HG03135 (cell line): Measurements from ENCODE around the gene PHF21A.
"Not testable (repeated sequence)": the region's sequence is repeated elsewhere in the genome, so short reads cannot be mapped to it uniquely, and the experiment has no call there.

Experiments
- ATAC-seq: cut with Tn5 transposase; IDR thresholded peaks from one replicate; pipeline ENCODE4 v1.9.1; 2021; ENCODE audit warnings: mild to moderate bottlenecking, moderate library complexity; ENCODE audit not compliant: unreplicated experiment

Gene PHF21A

DNA sequence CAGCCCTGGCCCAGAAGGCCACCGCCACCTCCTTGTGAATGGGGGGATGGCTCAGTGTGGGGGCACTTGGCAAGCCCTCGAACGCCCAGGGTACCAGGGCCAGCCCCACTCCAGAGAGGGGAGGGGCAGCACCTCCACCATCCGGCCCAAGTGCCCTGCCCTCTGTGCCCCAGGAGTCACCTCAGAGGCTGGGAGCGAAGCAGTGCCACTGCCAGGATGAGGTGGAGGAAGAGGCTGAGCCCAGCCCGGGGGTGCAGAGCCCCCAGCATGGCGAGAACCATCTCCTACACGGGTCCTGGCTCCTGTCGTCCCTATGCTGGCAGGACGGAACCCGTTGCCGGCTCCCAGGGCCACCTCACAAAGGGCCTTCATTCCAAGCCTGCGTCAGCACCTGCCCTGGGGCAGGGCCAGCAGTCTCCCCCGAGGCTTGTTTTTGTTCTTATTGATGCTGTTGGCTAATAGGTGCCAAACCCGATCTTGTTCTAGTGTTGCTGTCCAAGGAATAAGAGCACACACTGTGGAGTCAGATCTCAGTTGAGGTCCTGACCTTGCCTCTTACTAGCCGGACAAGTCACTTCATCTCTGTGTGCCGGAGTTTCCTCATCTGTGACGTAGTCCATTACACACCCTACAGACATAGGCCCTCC, 214.2 kb downstream of the PHF21A start, which contains the start of gene FREY1:
FREY1 (minus strand) TSS at position 307 of the 647 bp plus-strand sequence; CDS start at position 281, 26 bp downstream.
- ATAC-seq, result no peak

DNA sequence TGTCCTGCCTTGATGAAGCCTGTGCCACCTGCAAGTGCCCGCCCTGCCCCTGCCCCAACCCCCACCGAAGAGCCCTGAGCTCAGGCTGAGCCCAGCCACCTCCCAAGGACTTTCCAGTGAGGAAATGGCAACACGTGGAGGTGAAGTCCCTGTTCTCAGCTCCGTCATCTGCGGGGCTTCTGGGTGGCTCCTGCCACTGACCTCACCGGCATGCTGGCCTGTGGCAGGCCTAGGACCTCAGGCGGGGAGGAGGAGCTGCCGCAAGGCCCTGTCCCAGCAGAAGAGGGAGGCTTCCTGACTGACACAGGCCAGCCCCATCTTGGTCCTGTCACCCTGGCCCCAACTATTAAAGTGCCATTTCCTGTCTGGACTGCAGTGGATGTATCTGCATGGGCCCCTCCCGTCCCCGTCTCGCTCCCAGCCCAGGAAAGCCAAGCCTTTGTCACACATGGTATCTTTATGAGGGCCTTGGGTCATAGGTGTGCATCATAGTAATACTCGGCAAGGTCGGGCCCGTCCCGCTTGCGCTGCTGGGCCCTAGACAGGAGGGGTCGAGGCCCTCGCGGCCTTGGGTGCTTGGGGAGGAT, 215.1 kb downstream of the PHF21A start:
- ATAC-seq, result no peak

DNA sequence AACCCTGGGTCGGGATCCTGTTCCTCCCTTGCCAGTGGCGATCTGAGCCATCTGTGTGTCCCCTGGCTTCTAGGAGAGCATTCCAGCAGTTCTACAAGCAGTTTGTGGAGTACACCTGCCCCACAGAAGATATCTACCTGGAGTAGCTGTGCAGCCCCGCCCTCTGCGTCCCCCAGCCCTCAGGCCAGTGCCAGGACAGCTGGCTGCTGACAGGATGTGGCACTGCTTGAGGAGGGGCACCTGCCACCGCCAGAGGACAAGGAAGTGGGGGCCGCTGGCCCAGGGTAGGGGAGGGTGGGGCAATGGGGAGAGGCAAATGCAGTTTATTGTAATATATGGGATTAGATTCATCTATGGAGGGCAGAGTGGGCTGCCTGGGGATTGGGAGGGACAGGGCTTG, 215.7 kb downstream of the PHF21A start:
- ATAC-seq, result not testable (repeated sequence)

DNA sequence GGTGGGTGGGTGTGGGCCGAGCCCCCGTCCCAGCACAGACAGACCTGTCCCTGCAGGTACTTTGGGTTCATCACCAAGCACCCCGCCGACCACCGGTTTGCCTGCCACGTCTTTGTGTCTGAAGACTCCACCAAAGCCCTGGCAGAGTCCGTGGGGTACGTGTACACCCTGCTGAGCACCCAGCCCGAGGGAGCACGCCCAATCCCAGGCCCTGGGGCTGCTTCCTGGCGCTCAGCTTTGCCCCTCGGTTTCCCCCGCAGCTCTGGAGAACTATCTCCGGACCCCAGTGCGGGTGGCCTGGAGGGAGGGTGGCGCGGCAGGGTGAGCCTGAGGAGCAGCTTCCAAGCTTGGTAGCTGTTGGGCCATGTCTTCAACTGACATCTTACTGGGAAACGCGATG, 216.2 kb downstream of the PHF21A start:
- no peak for ATAC-seq

DNA sequence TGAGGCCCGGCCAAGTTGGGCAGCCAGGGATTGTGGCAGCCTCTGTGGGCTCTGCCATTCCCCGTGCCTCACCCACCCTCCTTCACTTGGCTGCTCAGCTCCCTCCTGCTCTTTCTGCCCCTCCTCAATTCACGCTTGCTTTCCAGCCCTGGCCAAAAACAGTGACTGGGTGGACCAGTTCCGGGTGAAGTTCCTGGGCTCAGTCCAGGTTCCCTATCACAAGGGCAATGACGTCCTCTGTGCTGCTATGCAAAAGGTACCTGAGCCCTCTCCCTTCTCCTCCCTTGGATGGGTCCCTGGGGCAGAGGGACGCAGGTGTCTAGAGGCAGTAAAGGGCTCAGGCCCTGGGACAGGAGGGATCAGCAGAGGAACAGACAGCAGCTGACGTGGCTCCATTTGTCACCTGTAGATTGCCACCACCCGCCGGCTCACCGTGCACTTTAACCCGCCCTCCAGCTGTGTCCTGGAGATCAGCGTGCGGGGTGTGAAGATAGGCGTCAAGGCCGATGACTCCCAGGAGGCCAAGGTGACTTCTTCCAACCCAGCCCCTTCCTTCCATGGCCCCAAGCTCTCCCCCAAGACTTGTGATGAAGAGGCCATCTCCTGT, 216.8 kb downstream of the PHF21A start:
- no peak for ATAC-seq

DNA sequence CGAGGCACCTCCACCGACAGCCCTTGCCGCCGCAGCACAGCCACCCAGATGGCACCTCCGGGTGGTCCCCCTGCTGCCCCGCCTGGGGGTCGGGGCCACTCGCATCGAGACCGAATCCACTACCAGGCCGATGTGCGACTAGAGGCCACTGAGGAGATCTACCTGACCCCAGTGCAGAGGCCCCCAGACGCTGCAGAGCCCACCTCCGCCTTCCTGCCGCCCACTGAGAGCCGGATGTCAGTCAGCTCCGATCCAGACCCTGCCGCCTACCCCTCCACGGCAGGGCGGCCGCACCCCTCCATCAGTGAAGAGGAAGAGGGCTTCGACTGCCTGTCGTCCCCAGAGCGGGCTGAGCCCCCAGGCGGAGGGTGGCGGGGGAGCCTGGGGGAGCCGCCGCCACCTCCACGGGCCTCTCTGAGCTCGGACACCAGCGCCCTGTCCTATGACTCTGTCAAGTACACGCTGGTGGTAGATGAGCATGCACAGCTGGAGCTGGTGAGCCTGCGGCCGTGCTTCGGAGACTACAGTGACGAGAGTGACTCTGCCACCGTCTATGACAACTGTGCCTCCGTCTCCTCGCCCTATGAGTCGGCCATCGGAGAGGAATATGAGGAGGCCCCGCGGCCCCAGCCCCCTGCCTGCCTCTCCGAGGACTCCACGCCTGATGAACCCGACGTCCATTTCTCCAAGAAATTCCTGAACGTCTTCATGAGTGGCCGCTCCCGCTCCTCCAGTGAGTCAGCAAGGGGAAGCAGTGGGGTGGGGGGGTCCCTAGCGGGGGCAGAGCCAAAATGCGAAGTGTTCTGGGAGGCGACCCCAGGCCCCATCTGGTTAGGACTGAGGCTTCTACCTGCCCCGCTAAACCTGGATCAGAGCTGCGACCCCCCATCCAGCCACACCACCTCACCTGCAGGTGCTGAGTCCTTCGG, 218.5 kb downstream of the PHF21A start:
- ATAC-seq, result no peak

DNA sequence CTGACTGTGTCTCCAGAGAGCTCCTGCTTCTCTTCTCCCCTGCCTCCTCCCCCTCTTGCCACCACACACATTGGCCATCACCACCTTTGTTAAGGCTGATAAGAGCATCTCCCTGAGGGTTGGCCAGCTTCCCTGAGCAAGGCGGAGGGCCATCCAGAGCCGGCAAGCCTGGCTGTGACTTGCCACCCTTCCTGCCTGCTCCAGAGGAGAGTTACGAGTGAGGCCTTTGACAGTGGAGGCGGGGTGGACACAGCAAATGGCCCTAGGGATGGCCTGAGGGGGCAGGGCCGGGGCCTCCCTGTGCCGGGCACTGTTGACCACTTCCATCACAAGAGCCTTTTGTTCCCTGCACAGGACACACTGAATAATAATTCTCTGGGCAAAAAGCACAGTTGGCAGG, 219.6 kb downstream of the PHF21A start:
- no peak for ATAC-seq

DNA sequence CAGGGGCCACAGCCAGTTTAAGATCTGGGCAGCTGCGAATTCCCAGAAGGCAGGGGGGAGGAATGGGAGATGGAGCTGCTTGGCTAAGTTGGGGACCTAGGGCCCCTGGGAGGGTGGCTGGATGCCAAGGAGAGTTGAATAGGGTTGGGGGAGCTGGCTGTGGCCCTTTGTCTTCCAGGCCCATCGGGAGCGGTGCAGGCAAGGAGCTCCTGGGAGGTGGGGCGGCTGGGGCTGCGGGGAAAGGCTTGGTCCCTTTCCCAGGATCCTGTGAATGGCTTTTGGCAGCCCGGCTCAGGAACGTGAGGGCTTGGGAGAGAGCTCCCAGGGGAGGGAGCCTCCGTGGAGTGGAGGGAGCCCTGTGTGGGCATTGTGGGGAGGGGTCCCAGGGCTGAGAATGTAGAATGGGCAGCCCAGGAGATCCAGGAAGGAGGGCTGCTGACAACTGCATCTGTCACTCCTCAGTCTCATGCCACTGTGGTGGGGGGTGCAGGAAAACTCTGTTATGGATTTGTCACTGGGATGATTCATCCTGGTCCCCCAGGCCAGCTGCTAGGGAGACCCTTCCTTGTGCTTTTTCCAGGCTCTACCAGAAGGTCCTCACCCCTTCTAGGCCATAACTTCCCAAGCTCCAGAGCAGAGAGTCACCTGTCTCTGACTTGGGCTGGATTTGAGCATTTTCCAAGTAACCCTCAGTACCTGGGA, 220.2 kb downstream of the PHF21A start:
- ATAC-seq, result no peak

DNA sequence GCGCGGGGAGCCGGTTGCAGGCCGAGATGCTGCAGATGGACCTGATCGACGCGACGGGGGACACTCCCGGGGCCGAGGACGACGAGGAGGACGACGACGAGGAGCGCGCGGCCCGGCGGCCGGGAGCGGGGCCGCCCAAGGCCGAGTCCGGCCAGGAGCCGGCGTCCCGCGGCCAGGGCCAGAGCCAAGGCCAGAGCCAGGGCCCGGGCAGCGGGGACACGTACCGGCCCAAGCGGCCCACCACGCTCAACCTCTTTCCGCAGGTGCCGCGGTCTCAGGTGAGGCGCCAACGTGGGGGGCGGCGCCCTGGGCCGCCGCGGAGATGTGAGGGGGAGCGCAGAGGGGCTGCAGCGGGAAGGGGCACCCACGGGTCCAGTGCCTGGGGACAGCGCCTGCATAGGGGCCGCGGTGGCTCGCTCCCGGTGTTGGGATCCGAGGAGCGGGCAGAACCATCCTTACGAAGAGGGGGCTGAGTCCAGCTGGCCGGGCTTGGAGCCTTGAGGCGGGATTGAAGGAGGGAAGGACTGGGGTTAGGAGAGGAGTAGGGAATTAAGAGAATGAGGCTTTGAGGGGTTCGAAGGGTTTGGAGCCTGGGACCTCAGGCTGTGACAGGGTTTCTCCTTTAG, 221.0 kb downstream of the PHF21A start:
- ATAC-seq, result not testable (repeated sequence)

DNA sequence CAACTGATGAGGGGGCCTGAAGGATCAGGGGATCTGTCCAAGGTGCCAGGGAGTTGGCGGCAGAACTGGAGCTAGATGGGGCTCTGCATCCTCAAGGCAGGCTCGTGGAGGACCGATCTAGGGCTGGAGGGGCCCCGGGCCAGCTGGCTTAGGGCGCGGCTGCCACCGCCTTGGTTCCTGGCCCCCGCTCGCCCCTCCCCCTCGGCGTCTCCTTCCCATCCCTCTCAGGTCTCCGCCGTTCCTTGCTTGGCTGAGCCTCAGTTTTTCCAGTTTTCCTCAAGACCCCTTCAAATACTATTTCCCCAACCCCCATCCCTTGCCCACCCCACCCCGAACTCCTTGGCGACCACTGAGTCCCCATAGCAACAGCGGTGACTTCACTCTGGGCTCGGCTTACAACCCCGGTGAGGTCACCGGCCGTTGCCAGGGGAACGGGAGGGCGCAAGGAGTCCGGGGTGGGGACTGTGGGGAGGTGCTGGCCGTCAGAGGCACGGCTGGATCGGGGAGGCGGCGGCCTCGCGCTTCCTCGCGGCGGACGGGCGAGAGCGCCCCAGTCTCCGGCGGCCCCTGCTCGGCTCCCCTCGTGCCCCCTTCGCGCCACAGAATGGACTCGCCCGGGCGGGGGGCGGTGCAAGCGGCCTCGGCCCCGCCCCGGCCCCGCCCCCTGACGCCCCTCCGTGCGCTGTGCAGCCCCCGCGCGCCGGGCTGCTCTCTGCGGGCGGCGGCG, 221.6 kb downstream of the PHF21A start:
- peak; percentile 56 for ATAC-seq

DNA sequence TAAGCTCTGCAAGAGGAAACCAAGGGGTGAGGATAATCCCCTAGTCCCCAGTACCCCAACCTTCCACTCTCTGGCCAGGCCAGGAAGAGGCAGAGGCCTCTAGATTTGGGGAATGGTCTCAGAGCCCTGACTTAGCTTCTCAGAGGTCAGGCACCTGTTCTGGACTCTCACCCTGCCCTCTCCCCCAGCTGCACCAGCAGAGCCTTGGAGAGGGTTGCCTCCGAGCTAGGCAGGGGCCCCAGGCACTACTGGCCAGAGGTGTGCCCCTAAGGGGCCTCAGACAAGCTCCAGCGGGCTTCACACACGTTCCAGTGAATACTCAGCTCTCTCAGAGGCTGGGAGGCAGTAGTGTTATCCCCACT, 222.2 kb downstream of the PHF21A start:
- ATAC-seq, result no peak

DNA sequence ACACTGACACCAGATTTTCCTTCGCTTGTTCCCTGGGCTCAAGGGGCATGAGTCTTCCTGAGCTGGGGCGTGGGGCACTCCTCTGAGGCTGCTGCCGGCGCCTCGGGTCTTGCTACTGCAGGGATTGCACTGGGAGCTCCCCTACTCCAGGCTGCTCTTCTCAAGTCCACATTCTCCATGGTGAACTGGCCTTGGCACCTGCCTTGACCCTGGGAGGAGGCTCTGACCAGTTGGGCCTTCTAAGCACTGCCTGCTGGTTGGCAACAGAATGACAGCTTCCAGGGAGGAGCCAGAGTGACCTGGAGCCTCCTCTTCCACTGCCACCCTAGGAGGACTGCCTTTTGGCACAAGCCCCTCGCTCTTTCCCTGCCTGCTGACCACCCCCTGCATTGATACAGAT, 223.7 kb downstream of the PHF21A start:
- ATAC-seq, result no peak

DNA sequence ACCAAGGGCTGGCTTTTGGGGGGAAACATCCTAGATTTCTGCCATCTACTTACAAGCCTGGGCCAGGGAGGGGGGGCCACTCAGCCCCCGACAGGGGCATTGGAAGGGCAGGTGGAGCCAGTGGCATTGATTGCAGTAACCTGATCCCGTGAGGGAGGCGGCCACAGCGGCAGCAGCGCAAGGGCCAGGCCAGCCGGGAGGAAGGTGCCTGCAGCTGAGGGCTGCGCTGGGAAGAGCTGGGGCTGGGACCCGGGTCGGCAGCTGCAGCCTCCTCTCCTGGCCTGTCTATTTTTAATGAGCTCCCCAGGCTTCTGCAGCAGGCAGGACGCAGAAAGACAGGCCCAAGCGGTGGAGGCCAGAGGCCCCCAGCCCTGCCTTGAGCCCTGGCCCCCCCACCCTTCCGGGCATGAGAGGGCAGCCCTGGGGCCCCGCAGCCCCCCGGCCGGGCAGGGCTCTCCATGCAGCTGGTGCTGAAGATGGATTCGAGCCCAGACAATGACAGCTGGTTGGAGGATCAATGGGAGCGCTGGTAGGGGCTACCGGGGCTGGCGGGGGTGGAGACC, 224.8 kb downstream of the PHF21A start:
- ATAC-seq, result no peak

DNA sequence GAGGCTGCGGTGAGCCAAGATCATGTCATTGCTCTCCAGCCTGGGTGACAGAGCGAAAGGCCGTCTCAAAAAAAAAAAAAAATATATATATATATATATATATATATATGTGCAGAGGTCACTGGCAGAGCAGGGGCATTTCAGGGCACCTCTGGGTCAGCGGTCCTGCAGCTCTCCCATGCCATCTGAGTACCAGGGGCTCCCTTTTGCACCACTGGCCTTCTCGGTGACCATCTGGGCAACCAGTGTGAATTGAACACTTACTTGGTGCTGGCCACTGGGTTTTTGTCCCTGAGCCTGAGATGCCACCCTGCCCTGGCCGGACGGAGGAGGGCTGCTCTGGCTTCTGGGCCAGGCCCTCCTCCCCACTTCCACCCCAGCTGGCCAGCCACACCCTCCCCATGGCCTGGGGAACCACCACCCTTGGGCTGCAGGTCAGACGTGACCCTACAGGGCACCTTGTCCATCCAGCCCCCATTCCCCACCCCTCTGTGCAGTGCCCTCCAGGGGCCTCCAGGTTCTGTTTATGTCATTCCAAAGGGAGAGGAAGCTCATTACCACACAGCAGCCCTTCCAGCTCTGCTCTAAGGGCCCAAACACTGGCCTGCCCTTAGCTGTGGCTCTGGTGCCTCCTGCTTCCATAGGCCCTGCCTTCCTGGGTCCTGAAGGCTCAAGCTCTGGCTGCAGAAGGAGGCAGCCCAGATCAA, 225.5 kb downstream of the PHF21A start:
- no peak for ATAC-seq

DNA sequence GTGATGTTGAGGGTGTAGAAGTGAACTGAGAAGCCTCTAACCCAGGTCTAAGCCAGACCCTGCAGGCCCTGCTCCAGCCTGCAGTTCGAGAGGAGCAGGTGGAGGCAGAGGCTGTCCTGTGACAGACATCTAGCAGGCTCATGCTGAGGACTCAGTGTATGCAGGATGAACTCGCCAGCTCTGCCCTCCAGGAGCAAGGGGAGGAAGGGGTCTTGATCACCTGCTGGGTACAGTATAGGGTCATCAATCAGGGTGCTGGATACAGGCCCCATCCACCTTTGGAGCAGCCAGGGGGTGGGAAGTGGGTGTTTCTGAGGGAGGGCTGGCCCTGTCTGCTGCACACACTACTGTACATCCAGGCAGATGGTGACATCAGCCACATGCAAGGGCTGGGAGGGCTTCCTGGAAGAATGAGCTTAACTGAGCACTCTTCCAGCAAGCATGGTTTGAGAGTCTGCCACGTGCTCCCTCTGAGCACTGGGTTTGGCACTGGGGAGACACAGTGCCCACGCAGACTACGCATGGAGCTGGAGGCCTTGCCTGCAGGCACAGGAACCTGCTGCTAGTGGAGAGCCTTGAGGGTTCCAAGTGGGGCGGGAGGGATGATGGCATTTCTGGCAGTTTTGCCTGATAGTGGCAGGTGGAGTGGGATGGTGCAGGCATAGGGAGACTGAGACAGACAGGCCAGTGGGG, 226.6 kb downstream of the PHF21A start:
- ATAC-seq, result no peak

DNA sequence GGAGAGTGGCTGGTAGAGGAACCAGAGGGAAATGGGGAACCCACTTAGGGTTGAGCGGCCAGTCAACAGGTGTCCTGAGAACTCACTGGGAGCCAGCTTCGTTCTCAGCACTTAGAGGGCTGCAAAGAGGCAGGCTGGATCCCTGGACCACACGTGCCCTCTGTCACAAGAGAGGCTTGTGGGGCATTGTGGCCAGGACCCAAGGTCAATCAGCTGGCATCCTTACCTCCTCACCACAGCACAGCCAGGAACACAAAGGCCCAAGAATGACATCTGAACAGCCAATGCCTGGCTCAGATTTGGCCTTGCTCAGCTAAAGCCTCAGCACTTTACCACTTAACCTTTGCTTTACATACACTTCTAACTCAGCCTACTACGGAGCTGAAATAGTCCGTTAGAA, 228.4 kb downstream of the PHF21A start:
- ATAC-seq, result no peak

DNA sequence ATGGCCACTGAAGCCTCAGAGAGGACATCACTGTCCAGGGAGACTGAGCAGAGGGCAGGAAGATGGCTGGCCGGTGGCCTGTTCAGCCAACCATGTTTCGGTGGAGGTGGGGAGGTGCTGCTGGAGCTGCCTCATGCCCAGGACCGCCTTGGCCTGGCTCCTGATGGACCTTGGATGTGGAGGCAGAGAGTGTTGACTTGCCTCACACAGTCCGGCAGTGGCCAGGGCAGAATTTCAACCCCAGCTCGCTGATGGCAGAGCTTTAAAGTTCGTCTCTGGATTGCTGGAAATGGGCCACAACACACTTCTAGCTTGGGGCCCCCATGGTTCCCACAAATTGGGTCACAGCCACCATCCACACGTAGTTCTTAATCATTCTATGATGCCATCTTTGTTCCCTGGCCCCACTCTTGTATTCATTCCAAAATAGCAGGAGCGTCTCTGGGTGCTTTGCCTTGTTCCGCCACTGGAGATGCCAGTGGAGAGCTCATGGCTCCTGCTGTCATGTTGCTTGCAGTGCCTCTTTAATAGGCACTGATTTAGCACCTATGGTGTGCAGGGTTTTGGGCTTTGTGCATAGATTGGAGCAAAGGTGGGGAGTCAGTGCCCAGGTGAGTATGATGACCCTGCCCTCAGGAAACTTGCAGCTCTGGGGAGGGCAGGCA, 230.2 kb downstream of the PHF21A start:
- no peak for ATAC-seq

DNA sequence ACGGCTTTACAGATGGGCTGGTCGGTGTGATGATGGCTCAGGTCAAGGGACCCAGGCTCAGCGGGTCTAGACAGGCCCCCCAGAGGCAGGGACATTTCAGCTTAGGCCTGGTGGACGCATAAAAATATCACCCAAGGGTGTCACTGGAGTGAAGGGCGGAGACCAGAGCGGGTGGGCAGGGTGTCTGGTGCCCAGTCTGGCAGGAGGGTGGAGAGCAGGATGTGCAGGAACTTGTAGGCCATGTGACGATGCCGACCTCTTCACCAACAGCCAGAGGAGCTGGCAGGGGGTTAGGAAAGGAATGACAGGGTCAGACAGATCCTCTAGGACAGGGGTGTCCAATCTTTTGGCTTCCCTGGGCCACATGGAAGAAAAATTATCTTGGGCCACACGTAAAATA, 231.3 kb downstream of the PHF21A start:
- no peak for ATAC-seq
